HG03196 (cell line): ENCODE measurements around the gene TSSK6.
"Not testable (repeated sequence)": the region's sequence is repeated elsewhere in the genome, so short reads cannot be mapped to it uniquely, and the experiment has no call there.

Experiments
- ATAC-seq: cut with Tn5 transposase; IDR thresholded peaks from one replicate; pipeline ENCODE4 v1.9.1; 2021; ENCODE audit not compliant: unreplicated experiment

Gene TSSK6

DNA sequence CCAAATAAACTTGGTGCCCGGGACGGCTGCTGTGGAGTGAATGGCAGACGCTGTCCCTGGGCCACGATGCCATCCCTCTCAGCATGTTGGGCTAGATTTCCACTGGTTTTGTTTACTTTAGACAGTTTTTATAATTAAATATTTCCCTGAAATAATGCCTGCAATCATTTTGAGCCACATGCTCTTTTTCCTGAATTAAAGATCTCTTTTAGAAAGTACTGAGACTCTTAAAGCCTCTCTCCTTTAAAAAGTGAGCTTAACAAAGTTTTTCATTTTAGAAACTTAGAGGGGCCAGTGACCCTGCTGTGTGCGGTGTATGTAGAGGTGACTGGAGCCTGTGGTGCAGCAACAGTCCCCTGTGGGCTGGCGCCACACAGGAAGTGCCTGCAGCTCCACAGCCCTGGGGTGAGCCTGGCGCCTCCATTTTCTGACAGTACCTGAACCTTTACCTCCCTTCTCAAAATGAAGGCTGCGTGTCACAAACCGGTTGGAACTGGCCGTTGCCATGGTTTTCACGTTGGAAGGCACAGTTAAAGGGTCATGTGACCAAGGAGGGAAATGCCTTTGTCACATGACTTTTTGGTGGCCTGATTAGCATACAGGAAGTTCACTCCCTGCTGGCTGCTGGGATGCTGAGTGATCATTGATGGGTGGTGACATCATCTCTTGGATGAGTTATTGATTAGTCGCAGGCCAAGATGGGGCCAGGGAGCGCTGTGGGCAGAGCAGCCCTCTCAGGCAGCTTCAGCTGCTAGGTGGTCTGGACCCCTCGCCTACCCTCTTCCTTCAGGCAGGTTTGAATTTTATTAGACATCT is 26.3 kb downstream of the TSSK6 start:
- ATAC-seq, result peak; percentile 47

DNA sequence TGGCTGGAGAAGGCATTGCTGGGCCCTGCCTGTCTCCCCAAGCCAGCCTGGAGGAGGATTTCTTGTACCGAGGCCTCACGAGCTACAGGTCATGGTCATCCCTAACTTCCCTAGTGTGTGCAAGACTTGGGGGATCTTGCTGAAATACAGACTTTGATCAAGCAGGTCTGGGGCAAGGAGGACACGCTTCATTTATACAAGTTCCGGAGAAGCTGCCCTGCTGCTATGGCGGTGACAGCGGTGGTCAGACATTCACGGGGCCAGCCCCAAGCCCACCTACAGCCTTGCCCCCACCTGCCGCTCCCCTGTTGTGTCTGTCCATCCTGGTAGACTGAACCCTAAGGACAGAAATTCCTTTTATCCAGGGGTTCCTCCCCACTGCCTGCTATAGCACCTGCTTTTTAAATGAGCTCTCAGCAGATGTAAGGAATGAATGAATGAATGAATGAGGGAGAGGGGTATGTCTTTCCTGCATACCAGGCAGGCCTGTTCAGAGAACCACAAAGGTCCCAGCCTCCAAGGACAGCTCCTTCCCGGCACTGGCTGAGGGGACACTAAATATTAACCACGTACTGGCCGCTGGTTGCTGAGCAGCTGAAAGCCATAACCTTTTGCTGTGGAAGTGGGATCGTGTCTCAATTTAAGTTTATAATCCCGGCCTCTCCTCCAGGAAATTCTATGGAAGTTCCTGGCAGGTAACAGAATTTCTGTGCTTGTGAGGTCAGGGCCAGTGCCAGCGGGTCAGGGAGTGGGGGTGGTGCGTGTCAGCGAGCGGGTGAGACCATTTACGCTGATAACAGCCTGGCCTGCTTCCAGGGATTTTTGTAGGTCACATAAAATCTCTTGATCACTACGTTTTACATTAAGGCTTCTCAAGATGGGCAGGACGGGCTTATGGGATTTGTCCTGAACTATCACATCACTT is 27.1 kb downstream of the TSSK6 start:
- no peak for ATAC-seq

DNA sequence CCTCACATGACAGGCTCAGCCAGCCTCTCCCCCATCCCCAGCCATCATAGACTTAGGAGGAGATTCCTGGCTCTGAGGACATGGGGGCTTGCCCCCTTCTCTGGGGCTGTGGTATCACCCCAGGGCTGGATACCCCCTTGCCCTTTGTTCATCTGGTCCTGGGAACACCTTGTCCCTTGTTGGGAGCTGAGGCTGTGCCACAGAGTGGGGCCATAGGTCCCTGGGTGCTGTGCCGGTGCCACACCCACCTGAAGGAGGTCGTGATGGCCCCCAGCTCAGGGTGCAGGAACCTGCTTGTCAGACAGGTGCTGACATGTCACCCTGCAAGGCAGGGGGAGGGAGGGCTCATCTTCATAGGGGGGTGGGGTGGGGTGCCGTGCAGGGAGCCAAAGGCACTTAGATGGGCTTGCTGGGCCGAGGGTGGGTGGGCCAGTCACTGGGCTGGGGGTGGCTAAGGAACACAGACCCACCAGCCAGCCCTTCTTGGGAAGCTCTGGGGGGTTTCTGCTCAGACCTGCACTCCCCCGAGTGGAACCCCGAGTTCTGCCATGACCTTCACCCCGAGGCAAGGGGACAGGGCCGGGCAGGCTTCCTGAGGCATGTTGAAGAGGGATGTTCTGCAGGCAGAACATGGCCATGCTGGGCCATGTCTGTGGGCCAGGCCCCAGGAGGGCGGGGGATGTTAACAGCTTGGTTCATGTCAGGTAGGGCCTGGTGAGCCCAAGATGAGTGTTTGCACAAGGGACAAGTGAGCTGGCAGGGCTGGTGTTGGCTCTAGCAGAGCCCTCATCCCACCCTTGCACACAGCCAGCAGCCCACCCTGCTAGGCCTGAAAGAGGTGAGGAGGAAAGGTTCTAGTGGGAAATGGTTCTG is 28.0 kb downstream of the TSSK6 start:
- ATAC-seq, result no peak

DNA sequence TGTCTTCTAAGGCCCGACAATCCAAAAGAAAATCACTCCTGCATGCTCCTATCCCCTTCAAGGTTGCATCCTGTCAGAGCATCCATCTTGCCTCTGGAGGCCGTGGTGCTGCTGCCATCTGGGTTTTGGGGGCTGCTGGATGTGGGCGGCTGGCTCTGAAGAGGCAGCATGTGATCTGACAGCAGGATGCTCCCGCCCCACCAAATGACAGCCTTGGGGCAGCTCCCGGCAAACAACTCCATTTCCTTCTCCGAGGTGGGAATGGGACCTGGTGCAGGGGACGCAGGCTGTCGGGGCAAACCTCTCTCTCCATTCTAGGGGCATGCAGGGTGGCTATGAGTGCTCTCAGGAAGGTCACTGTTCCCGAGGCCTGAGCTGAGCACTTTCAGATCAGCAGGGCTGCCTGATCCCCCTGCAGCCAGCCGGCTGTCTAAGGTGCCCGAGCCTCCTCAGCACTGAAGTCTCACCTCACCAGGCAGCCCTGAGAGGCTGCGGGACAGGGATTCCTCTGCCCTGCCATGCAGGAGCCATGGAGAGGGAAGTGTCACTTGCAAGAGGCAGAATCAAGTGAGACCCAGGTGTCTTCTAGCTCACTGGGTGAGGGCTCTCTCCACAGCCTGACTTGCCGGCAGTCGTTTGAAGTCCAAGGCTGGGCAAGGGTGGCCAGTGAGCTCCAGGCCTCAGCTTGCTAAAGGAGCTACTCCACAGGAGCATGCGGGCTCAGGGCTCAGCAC is 28.8 kb downstream of the TSSK6 start:
- ATAC-seq, result no peak

DNA sequence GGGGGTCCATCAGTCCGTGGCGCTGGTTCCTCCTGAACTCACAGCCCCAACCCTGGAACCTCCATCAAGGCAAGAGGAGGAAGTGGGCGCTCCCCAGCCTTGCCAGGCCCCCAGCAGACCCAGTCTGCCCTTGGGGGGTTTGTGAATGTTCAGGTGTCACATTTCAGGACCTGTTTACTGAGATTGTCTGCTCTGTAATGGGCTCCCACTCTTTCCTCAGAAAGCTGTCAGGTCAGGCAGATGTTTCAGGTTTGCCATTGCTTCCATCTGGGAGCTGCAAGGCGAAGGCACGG is 29.4 kb downstream of the TSSK6 start:
- no peak for ATAC-seq

DNA sequence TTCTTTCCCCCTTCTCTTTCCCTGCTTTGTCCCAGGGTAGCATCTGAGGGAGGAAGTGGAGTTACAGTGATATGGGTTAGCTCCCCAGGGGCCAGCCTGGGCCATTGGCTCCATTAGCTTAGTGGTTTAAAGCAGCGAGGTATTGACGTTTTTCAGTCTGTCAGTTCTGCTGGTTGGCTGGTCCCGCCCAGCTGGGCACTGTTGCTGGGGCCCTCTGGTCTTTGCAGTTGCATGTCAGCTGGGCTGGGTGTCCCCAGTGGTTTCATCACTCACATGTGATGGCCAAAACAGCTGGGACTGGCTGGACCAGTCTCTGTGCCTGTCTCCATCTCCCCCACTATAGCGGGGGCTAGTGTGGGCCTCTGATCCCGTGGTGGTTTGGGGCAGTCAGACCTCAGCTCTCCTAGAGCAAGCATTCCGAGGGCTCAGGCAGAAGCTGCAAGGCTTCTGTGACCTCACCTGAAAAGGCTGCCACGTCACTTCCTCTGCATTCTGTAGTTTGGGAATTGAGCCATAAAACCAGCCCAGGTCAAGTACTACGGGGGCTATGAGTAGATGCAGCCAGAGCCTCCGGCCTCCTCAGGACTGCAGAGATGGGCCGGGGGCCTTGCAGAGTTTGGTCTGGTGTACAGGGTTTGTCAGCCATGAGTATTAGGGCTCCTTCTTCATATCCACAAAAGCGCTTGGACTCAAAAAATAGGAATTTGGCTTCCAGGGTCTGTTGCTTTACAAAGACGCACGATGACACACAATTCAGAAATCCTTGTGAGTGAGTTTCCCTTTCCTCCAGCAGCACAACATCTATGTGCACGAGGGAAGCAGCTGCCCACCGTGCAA is 30.0 kb downstream of the TSSK6 start:
- no peak for ATAC-seq

DNA sequence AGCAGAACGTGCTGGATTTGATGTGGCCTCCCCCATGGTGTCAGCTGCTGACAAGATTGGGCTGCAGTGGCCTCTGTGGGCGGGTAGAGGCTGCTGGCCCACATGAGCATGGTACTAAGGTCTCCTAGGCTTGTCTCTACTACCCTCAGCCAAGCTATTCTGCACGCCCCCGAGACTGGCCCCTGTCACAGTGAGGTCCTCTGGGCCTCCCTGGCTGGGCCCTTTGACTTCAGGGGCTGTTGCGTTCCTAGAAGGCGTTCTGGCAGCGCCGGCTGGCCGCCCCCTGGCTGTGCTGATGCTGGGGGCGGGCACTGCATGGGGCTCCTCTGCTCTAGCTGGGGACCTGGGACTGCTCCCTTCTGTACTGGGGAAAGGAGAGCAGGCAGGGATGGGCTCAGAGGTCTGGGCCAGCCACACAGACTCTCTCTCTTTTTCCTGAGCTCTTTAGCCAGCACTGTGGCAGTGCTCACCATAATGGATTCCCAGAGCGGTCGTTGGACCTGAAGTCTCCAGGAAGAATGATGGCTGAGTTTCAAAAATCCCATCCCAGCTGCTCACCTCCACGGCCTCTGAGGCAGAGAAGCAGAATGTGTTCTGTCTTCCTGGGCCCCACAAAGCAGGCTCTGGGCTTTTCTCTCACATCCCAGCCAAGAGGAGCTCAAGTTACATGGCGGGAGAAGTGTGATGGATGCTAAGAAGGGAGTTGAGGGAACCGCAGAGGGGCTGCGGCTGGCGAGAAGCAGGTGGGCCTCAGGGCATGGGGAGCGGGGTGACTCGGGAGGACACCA is 32.3 kb downstream of the TSSK6 start:
- ATAC-seq, result no peak

DNA sequence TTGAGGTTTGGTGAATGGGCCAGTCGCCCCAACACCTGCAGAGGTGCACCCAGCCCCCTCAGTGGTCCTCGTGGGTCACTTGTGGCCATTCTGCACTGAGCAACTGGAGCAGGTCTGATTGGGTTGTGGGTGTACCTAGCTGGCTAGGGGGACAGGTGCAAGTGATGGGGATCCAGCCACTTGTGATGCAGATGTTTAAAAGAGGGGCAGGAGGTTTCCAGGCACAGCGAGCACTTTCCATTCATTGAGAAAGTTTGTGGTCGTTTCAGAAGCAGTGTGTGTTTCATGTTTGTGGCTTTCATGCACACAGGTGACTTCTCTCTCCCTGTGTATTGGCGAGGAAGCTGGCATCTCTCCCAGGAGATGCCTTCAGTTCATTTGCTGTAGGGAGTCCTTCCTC is 34.7 kb downstream of the TSSK6 start:
- no peak for ATAC-seq

DNA sequence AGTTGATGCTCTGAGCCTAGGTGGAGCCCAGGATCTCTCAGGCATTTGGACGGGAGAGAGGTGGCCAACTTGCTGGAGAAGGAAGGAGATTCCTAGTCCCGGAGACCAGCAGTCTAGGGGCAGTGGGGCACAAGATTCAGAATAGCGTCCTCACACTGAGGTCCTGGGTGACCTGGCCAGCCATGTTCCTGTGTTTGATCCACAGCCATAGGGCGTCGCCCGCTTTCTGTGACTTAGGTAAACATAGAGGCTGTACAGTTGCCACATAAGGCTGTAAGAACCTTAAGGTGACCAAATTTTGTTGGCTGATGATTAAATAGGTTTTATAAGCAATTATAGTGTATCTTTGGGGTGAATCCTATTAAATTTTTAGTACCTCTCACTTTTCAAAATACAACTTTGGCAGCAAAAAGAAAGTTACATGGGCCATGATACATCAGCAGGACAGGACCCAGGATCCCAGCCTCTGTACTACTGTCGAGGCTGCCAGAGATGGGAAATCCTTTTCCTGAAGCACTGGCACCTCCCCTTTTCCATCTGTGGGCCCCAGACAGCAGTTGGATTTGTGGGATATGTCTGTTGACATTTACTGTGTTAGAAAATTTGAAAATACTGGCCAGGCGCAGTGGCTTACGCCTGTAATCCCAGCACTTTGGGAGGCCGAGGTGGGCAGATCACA is 37.5 kb downstream of the TSSK6 start:
- ATAC-seq, result no peak

DNA sequence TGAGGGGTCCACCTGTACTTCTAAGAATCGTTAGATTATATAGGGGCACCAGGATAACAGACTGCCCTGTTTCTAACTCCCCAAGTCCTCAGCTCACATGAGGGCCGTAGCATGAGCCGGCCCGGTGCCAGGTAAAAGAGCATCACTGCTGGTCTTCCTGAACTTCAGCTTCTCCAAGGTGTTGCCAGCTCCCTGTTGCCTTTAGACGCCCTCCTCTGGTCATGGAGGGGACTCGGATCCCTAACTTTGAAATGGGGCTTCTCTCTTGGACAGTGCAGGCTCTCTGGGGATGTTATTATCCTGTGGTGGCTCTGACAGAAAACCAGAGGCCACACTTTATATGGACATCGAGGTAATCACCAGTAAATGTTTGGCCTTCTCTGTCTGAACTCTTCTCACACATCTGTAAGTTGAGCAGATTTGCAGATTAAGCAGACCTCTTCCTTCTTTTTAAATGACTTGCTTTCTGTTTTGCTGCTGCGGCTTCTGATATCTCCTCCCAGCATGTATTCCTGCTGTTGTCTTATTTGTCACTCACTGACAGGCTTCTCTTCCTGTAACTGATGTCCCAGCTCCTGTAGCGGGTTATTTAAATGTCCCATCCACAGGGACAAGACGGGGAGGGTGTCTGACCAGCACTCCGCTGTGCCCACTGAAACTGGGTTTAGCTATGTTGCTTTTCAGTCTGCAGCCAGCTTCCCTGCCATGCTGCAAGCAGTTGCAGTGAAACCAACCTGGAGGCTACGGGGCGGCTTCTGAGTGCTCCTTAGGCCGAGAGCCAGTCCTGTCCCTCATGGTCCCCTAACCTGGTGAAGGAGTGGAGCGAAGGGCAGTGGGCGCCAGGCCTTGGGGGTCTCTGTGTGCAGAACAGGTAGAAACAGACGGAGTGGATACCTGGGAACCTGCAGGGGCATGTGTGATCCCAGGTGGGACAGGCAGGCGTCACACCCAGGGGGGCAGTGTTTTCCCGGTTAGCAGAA is 39.2 kb downstream of the TSSK6 start:
- no peak for ATAC-seq

DNA sequence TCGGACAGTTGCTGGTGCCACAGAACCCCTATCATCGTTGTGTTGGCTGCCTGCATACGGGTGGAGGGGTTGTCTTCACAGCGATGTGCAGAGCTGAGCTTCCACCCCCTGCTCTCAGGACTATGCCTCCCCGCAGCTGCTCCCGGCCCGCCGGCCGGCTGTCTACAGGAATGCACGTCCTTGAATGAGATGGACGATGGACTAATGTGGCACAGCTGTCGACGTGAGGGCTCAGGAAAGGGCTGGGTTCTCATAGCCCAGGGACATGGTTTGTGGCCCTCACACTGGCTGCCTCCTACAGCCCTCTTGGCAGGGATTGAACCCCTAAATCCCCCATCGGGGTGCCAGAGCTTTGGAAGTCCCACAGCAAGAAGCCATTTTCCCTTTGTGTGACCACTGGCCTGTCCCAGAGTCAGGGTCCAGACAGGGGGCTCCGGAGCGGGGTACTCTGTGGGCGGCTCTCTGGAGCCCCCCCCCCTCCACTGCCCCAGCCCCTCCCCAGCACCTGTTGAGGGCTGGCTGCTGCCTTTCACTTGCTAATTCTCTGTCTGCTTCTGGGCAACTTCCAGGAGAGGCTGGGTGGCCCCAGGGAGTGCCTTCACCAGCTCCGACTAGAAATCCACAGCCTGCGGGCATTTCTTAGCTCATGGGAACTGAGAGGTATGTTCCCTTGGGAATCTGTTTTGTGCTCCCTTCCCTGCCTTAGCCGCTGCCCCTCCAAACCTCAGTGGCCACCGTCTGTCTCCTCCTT is 40.2 kb downstream of the TSSK6 start:
- no peak for ATAC-seq

DNA sequence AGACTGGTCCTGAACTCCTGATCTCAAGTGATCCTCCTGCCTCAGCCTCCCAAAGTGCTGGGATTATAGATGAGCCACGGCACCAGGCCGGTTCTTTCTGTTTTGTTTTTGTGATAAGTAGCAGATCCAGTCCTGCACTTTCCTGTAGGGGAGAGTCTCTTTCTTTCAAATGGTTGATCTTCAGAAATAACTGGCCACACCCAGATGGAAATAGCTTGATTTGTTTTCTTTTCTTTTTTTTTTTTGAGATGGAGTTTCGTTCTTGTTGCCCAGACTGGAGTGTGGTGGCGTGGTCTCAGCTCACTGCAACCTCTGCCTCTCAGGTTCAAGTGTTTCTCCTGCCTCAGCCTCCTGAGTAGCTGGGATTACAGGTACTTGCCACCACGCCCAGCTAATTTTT is 43.2 kb downstream of the TSSK6 start:
- not testable (repeated sequence) for ATAC-seq

DNA sequence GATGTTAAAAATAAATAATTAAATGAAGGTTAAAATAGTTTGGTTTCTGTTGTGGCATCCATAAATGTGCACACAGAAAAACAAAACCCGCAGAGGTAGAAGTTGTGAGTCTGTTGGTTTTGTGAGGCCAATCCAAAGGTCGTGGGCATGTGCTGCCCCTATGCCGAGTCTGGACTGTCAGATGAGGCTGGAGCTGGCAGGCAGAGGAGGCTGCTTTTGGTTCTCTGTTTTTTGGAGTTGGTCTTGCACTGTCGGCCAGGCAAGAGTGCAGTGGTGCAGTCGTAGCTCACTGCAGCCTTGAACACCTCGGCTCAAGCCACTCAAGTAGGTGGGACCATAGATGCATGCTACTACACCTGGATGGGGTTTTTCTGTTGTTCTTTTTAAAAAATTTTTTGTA is 43.7 kb downstream of the TSSK6 start:
- no peak for ATAC-seq

DNA sequence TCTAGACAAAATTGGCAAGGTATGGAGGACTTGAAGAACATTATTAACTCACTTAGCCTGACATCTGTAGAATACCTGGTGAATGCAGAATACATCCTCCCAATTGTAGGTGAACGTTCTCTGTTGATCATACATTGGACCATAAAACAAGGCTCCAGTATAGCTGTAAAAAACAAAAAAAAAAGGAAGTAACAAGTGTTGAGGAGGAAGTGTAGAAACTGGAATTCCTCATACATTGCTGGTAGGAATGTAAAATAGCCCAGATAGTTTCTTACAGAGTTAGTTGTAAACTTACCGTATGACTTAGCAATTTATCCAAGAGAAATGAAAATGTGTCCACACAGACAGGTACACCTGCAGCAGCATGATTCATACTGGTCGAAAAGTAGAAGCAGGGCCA is 44.8 kb downstream of the TSSK6 start:
- ATAC-seq, result no peak

DNA sequence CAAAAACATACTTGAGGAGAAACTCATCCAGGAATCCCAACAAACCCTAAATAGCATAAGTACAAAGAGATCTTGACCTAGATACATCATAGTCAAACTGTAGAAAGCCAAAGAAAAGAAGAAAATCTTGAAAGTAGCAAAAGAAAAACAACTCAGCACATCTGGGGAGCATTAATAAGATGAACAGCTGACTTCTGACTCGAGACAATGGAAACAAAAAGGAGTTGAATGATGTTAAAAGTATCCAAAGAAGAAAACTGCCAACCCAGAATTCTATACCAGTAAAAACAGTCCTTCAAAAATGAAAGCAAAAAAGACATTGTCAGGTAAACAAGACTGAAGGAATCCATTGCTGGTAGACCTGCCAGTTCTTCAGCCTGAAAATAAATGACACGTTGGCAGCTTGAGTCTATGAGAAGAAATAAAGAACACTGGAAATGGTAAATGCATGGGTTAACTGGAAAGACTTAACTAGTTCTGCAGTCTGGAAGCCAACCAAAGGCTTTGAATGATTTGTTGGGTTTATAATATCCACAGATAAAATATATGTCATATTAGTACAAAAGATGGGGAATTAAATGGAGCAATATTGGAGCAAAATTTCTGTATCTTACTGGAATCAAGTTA is 46.8 kb downstream of the TSSK6 start:
- ATAC-seq, result no peak

DNA sequence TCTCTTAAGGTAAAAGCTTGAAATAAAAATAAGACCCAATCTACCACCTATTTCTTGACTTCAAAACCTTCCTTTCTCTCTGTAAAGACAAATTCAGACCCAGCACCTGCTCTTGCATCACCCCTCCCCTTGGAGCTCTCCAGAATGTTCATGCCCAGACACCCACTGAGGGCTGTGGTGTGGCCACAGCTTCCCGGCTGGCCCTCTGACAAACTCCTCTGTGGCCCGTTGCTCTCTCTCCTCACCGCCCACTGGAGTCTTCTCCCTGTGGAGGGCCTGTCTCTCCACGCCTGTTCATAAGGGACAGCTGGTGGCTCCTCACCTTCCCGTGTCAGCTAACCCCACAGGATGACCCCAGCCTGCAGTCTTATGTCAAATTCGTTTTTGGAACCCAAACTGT is 49.1 kb downstream of the TSSK6 start:
- ATAC-seq, result no peak
